Fibroblast of lung (primary cell): ENCODE results near the gene FMNL3.

Source experiments
- EZH2 ChIP-seq: IDR thresholded peaks from 2 replicates; pipeline ENCODE4 v1.5.1; 2012; ENCODE audit warnings: low read length, control low read depth, mild to moderate bottlenecking; ENCODE audit errors: missing control alignments
- TF ChIP-seq, protein P1 (sequence below), 2 donors: IDR thresholded peaks in 1 of 2; conservative IDR thresholded peaks in 1 of 2; 1 replicate in 1 of 2; 2 replicates in 1 of 2; pipeline ENCODE4 v1.5.1; 2011 to 2012; ENCODE audit warnings: low read length in 2 of 2, control low read depth in 1 of 2, inconsistent platforms in 1 of 2, low read depth in 1 of 2, mild to moderate bottlenecking in 1 of 2

DNA sequence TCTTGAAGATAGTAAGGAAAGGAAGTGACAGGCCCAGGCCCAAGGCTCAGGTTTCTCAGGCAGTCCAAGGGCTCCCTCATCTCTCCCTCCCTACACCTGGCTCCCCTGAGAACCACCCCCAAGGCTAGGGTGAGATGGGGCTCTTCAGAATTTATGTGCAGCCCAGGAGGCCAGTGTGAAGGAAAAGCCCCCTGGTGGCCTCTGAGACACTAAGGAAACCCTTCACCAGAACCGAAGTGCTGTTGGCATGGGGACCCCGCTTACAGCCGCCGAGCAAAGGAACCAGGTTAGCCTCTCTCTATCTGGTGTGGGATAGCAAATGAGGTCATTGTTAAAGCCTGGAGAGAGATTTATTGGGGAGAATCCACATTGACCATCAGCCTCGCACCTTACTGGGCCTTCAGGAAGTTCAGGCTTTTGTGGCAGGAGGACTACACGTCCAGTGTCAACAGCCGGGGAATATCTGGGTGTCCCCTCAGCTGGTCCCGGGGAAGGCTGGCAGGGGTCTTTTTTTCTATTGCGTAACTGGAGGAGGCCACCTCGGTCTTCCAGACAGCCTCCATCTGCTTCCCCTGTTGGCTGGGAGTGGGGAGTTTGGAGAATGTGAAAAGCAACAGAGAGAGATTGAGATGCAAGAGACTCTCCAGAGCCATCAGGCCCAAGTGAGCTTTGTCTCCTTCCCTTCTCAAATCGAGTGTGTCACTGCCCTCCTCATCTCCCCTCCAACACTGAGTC, 119.9 kb downstream of the FMNL3 start:
- TF ChIP-seq, protein P1, sequence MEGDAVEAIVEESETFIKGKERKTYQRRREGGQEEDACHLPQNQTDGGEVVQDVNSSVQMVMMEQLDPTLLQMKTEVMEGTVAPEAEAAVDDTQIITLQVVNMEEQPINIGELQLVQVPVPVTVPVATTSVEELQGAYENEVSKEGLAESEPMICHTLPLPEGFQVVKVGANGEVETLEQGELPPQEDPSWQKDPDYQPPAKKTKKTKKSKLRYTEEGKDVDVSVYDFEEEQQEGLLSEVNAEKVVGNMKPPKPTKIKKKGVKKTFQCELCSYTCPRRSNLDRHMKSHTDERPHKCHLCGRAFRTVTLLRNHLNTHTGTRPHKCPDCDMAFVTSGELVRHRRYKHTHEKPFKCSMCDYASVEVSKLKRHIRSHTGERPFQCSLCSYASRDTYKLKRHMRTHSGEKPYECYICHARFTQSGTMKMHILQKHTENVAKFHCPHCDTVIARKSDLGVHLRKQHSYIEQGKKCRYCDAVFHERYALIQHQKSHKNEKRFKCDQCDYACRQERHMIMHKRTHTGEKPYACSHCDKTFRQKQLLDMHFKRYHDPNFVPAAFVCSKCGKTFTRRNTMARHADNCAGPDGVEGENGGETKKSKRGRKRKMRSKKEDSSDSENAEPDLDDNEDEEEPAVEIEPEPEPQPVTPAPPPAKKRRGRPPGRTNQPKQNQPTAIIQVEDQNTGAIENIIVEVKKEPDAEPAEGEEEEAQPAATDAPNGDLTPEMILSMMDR (conservative IDR thresholded peaks at IDR 0.05 in 1 of 2, IDR thresholded peaks at IDR 0.05 in 1 of 2; ENCODE audit: low read depth in 1 of 2, low read length in 2 of 2): peak in 1 of 2 donors; percentile 1
- TF ChIP-seq EZH2: no peak
